Measurements from ENCODE around the gene PRM3.

Gene PRM3

DNA sequence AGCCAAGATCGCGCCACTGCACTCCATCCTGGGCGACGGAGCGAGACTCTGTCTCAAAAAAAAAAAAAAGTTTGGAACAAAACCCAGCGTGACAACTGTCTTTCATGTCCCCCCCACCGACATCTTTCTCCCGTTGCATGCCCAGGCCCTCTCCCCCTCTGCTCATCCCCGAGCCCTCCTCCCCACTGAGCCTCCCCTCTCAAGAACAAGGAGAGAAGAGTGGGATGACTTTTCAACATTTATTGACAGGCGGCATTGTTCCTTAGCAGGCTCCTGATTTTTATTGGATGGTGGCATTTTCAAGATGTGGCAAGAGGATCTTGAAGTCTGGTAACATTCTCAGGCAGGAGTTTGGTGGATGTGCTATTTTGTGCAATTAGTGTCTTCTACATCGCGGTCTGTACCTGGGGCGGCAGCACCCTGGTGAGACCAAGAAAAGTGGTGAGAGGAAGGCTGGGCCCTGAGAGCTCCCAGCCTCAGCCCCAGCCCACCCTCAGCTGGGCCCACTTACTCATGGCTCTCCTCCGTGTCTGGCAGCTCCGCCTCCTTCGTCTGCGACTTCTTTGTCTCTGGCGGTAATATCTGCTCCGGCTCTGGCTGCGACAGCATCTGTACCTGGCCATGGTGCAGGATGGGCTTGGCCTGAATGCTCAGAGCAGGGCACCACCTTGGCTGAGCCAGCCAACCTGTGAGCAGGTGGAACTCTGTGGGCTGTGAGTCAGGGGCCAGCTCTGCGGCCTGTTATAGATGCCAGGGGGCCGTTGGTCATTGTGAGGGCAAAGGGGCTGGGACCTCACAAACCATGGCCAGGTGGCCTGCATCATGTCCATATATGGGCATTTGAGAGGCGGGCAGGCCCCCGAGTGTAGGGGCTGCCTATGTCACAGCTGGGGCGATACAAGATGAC lies 7.4 kb upstream of the PRM3 start, which contains the start of gene PRM1:
Gene PRM1, minus strand, starts transcription at position 715 of the 907 bp plus-strand sequence. Its CDS starts 92 bp downstream, at position 623.
- DNase-seq, result no peak

DNA sequence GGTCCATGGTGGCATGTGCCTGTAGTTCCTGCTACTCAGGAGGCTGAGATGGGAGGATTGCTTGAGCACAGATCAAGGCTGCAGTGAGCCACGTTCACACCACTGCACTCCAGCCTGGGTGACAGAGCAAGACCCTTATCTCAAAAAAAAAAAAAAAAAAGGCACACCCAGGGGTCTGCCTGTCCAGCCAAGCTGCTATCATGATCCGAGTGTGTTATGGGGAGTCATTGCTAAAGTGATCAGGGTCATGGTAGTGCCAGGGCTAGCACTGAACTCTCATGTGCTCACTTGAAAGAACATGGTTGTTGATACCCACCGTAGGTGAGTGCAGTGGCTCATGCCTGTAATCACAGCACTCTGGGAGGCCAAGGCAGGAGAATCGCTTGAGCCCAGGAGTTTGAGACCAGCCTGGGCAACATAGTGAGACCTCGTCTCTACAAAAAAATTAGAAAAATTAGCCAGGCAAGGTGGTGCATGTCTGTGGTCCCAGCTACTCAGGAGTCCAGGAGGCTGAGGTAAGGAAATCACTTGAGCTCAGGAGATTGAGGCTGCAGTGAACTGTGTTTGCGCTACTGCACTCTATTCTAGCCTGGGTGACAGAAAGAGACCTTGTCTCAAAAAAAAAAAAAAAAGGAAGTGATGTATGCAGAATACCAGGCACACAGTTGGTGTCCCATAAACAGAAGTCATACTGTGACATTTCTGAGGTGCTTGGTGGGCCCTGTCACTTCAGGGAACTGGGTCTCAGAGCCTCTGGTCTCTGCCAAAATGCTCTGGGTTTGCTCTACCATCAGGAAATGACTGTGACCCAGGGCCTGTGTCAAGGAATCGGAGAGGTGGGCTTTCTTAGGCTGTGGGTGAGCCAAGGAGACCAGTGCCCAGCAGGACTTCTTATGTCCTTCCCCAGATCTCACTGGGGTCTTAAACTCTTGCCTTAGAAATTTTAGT lies 5.5 kb upstream of the PRM3 start:
- no peak for DNase-seq

DNA sequence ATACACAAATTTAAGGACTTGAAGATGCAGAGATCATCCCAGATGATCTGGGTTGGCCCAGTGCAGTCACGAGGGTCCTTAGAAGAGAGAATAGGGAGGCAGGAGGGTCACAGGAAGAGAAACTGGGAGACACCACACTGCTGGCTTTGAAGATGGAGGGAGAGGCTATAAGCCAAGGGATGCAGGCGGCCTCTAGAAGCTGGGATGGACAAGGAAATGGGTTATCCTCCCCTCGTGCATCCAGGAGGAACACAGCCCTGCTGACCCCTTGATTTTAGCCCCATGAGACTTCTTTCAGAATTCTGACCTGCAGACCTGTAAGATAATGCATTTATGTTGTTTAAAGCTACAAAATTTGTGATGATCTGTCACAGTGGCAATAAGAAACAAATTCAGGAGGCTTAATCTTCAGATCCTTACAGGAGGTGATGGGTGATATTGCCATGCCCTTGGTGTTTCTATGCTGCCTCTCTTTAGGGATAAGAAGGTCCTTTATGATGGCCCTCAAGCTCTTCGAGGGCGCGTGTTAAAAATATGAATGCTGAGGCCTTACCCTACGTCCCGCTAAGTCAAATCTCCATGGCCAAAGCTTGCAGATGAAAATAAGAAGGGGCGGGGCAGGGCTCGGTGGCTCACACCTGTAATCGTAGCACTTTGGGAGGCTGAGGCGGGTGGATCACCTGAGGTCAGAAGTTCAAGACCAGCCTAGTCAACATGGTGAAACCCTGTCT lies 4.3 kb upstream of the PRM3 start:
- DNase-seq, result no peak

DNA sequence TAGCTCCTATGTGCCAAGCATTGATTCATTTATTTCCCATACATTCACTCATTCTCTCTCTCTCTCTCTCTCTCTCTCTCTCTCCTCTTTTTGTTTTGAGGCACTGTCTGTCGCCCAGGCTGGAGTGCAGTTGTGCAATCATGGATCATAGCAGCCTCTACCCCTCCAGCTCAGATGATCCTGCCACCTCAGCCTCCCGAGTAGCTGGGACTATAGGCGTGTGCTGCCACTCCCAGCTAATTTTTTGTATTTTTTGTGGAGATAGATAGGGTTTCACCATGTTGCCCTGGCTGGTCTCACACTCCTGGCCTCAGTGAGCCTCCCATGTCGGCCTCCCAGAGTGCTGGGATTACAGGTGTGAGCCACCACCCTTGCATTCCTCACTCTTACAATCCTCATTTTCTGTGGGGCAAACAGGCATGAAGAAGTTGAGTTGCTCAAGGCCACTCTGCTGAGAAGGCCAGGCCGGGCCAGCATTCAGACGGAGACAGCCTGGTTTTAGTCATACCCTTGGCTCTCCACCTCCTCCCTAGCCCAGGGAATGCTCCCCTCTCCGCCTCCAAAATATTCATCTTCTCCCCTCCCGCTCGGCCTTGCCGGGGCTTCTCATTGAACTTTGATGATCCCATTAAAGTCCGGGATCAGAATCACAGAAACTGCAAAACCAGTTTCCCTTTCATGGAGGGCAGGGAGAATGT lies 3.6 kb upstream of the PRM3 start:
- DNase-seq, result no peak

DNA sequence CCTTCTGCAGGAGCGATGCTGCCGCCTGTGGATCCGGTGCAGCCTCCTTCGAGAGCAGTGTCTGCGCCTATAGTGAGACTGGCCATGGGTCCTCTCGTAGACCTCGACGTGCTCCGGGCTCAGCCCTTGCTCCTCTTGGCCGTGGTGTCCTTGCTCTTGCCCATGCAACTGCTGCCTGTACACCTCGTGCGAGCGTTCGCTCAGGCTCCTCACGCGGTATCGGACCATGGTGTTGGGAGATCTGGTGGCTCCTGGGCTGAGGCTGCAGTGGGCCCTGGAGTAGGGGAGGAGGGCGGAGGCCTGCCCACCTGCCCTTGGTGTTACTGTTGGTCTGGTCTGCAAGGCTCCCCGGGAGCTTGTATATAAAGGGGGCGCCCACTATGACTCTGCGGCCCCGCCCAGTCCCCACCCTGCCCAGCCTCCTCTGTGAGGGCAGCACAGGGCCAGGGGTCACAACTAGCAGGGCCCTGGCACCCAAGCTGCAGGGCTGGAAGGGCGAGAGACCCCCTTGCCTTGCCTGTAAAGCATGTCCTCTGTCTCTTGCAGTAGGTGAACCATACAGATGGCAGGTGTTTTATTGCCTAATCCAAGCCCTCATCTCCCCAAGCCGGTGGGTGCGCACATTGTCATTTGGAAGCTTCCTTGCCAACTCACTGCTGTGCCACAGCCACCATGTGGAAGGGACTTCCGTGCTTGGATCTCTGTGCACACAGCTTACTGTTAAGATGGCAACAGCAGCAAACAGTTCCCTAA lies 2.9 kb upstream of the PRM3 start, which contains the start of gene PRM2:
Gene PRM2, minus strand, starts transcription at position 338 of the 753 bp plus-strand sequence. Its CDS starts 110 bp downstream, at position 228.
- no peak for DNase-seq

DNA sequence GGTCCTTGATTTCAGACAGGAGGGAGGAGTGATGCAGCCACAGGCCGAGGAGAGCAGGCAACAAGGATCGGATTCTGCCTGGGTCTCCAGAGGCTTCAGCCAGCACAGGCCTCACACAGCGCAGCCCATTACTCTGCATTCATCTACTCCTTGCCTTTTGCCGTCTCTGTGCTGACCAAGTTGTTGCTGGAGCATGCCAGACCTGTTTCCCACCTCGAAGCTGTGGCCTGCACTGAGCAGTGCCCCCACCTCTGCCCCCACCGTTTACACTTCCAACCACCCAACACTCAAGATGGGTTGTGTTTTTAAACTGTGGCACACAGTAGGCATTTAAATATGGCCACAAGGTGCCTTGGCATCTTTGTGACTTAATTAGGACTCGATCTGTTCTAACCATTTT lies 1.5 kb upstream of the PRM3 start:
- DNase-seq, result no peak

DNA sequence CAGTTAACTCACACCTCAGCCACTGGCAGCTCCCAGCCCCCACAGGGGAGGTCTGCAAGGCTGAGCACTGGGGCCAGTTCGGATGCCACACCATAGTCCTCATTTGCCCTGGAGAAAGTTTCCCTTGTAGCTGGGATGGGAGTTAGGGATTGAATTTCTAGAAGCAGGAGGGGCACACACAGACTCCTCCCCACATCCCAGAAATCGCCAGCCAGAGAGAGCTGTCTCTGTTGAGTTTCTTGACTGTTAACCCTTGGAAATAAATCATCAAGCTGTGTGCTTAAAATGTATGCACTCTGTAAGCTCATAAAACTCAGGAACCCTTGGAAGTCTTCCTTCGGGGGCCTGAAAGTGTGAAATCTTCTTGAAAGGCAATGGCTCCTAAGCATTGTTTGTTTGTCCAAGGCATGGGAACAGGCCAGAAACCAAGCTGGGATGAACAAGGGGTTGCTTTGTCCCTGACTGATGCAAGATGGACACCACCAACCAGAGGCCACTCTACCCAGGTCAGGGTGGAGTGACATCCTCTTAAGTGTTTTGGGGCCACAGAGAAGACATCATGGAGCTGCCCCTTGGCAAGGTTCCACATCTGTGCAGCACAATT lies 394 bp upstream of the PRM3 start:
- DNase-seq, result no peak

DNA sequence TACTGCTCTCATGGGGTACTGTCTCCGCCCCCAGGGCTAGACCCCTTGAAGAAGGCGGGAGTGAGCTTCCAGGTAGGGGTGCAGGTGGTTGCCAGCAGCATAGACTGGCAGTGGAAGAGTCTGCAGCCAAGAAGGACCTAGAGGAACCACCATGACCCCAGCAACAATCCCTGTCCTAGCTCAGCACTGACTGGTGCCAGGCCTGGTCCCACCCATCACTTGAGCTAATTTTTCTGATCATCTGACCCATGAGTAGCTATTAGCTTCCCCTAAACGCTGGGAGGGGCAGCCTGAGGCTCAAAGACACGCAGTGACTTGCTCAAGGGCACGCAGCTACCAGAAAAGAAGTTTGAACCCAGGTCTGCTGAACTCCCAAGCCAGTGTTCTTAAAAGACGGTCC lies 945 bp downstream of the PRM3 start:
- DNase-seq, result no peak

DNA sequence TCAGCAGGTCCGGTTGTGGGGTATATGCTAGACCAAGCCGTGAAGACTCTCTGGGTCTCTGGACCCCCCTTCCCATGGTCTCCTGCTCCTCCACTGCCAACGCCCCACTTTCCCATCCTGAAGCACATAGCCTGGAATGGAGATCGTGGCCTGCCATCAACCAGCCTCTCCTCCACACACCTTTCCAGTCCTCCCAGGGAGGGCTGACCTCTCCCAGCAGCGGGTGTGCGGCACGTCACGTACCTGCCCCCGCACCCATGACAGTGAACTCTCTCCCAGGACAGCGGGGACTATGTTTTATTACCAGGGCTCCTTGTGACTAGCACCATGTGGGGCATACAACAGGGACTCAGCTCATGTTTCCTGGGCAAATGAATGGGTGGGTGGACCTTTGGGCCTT lies 1.8 kb downstream of the PRM3 start:
- no peak for DNase-seq

DNA sequence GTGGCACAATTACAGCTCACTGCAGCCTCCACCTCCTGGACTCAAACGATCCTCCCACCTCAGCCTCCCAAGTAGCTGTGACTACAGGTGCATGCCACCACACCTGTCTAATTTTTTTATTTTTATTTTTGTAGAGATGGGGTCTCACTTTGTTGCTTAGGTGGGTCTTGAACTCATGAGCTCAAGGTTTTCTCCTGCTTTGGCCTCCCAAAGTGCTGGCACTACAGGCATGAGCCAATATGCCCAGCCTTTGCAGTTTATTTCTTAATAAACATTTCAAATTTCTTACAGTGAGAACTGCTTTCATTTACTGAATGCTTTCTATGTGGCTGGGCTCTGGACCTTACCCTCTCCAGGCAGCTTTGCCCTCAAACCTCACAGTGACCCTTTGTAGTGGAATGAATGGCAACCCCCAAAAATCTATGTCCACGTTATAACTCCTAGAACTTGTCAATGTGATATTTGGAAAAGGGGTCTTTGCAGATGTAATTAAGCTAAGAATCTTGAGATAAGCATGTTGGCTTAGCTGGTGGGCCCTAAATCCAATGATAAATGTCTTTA lies 2.7 kb downstream of the PRM3 start:
- no peak for DNase-seq

DNA sequence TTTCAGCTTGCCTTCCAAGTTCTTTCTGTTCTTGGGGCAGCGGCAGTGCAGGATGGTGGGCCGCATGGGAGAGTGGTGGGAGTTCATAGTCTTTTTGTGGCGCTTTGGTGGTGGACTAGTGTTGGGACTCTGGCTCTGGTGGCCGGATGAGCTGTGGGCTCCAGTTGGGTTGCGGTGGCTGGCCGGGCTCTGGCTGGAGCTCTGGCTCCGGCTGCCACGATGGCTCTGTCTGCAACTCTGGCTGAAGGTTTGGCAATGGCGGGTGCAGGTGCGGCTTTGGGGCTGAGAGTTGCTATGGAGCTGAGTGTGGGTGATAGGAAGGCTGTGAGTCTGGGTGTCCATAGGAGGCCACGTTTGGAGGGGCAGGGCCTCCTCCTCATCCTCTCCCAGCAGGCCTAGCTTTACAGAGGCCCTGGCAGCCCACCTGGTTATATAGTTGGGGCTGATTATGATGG lies 4.5 kb downstream of the PRM3 start, which contains the start of gene TNP2:
Gene TNP2, minus strand, starts transcription at position 405 of the 455 bp plus-strand sequence. Its CDS starts 63 bp downstream, at position 342.
- no peak for DNase-seq

DNA sequence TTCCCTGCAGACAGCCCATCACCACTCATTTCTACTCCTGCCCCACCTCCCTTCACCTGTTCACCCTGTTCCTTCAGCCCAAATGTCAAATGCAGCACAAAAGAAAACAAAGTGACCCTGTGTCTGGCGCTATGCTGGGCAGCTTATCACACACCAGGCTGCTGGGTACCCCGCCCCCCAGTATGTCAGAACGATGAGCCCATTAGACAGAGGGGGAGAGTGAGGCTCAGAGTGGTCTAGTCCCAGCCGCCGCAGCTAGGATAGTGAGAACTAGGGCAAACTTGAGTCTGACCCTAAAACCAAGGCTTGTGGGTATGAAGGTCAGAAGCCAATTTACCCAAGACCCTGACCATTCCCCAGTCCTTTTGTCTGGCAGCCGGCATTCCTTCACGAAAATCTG lies 8.3 kb downstream of the PRM3 start:
- DNase-seq, result no peak

DNA sequence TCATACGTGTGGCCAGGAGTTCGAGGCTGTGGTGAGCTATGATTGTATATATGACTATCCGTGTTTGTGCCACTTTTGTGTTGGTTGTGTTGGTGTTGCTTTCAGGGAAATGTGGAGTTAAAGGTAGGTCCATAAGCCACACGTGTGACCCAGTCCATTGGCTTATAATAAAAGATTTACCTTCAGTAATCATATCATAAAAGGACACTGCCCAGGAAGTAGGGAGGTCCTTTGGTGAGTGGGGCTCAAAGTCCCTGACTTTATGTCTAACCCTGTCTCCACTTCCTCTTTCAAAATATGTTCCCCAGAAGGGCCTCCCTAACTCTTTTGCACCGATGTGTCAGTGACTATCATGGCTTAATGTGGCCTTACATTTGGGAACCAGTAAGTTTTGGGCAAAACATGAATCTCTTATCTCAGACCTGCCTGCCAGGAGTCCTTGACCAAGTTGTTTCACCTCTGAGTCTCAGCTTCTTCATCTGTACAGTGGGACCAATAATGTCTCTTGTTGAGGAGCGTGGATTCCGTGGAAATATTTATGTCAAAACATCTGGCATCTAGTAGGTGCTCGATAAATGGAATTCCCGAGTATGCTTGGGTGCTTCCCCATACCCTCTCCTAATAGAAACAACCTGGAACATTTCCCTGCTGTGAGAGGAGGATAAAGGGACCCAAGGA lies 9.1 kb downstream of the PRM3 start:
- no peak for DNase-seq

DNA sequence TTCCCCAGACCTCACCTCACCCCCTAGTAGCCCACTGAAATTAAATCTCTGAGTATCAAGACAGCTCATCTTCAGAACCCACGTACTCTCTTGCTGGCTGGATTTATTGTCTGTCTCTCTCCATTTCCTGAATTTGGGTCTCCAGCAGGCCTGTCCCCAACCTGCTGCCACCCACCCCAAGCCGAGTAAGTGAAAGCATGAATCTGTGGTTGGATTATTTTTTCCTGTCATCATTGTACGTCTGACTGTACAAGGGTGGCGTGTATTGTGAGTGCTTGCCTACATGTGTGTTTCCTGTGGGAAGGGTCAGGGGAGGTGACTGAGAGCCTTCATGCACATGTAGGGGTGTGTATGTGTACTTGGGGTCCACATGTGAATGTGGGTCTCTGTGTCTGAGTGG lies 9.7 kb downstream of the PRM3 start:
- no peak for DNase-seq

DNA sequence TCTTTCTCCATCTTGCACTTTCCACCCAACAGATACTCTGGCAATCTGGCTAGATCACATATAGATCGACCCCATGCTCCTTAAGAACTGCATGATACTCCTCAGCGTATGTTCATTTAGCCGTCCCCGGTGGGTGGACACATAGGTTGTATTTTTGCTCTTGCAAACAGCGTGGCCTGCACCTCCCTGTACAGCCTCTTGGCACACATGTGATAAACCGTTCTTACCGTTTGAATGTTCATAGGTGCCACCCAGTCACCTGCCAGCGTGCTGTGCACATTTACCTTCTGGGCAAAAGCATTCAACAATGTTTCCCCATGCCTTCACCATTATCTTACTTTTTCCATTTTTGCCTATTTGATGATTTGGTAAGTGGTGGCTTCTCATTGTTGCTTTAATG lies 10.5 kb downstream of the PRM3 start:
- no peak for DNase-seq

DNA sequence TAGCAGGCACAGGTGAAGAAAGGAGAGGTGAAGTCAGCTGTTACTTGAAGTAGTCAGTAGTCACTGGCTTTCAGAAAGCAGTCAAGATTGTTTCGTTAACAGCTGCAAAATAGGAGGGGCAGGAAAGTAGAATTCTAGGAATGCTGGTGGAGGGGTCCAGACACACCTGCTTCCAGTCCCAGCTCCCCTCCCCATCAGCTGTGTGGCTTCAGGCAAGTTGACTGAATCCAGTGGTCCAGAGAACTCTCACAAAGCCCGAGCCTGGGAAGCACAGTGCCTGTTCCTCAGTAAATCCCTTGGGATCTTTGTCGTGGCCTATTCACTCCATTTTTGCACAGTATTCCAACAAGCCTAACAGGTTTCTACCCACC lies 12.8 kb downstream of the PRM3 start:
- DNase-seq, result no peak

DNA sequence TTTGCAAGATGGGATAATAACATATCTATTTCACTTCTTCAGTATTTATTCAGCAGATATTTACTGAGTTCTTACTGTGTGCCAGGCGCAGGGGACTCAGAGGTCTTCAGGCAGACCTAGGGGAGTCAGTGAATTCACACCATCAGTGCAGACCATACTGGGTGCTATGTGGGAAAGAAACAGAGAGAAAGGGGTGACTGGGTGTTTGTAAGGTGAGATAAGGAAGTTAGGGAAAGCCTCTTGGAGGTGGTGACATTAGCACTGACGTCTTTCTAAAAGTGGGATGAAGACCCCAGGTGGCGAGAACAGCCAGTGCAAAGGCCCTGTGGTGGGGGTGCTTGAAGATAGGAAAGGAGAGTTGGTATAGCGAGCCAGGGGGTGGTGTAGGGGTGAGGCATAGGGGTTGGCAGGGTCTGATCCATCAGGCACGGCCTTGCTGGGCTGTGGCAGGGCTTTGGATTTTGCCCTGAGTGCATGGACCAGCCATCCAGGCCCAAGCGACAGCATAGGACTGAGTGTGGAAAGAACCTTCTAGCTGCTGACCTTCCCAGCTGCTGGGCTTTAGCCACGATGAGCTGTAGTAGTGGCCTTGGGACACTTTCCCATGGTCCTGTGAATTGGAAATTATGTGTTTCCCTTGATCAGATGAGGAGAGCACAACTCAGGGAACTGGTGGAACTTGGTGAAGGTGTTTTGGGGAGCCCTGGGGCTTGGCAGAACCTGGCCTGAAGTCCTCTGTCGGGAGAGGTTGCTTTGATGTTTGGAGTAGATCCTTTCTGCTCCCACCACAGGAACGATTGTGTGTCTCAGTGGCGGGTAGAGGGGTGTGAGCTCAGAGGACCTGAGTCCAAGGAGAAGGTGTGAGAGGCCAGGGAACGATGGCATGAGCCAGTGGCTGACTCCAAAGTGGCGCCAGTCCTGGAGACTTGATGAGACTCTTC lies 13.5 kb downstream of the PRM3 start:
- DNase-seq, result no peak
